SK-N-MC (cell line): ENCODE measurements around the gene HLA-DQB1.

Experiments
- EZH2 ChIP-seq: fragments of 200-600 bp; sonication (generic); IDR thresholded peaks from one replicate; pipeline ENCODE4 v1.6.1; 2017; ENCODE audit warnings: antibody characterized with exemption
- FOXP2 ChIP-seq: optimal IDR thresholded peaks from 2 replicates; pipeline ENCODE3; 2011; ENCODE audit warnings: mild to moderate bottlenecking, moderate library complexity; ENCODE audit not compliant: insufficient read depth; ENCODE audit errors: extremely low read length, control extremely low read depth
- POLR2AphosphoS5 ChIP-seq: IDR thresholded peaks from 2 replicates; pipeline ENCODE4 v1.6.1; 2012; ENCODE audit warnings: mild to moderate bottlenecking, low read depth, low read length, borderline replicate concordance

DNA sequence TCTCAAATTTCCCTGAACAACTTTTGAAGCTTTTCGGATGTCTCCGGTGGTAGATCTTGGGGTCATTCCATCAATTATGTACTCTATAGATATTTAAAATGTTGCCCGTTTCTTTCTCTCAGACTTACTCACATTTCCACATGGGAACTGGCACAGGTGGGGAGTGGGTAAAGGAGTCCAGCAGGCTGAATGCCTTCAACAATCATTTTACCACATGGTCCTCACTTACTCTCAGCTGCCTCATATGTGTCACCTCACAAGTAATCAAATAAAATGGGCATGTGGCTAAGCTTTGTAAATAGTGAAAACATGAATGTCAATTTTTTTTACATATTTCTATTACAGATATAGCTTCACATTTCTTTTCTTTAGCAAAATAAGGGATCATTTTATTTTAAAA, 28.6 kb downstream of the HLA-DQB1 start:
- TF ChIP-seq EZH2 = no peak
- TF ChIP-seq POLR2AphosphoS5 = no peak
- TF ChIP-seq FOXP2 = no peak
